Stimulated activated CD4-positive, alpha-beta T cell treated with anti-CD3 and anti-CD28 coated beads, Interleukin-15, amount 100 ng/mL, for 48 hours (primary cell): Measurements from ENCODE around the gene PHF23.
A peak's percentile ranks its signal among the peaks of the same experiment; 100 is the strongest.

Experiments used
- DNase-seq, 2 donors: peaks; one replicate each; pipeline ENCODE4 v3.0.0-alpha.2; 2020; ENCODE audit warnings: low read depth in 2 of 2

Gene PHF23

DNA sequence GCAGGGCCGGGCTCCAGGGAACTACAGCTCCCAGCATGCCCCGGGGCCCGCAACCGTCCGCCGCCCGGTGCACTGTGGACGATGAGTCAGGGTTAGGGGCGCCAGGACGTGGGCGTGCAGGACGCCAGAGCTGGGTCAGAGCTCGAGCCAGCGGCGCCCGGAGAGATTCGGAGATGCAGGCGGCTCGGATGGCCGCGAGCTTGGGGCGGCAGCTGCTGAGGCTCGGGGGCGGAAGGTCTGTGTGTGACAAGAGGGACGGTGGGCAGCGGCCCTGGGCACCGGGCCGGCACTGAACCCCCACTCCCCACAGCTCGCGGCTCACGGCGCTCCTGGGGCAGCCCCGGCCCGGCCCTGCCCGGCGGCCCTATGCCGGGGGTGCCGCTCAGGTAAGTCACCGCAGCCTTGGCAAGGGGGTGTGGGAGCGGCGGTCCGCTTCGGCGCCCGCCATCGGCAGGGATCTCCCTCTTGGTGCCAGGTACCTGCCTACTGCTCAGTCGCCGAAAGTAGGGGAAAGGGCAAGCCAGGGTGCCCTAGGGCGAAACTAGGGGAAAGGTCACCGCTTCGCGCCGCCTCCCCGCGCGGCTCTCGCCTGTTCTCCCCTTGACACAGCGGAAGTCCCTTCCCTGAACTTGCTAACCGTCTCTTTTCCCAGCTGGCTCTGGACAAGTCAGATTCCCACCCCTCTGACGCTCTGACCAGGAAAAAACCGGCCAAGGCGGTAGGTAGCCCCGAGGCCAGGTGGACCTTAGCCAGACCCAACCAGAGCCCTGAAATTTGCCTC, 19.3 kb downstream of the PHF23 start, which contains the start of the genes ACADVL and DLG4:
ACADVL (plus strand) TSS at position 127 of the 781 bp plus-strand sequence; CDS start at position 174, 47 bp downstream.
DLG4 (minus strand) TSS at position 25 of the 781 bp plus-strand sequence.
- peak; percentile 75 to 86 for DNase-seq

DNA sequence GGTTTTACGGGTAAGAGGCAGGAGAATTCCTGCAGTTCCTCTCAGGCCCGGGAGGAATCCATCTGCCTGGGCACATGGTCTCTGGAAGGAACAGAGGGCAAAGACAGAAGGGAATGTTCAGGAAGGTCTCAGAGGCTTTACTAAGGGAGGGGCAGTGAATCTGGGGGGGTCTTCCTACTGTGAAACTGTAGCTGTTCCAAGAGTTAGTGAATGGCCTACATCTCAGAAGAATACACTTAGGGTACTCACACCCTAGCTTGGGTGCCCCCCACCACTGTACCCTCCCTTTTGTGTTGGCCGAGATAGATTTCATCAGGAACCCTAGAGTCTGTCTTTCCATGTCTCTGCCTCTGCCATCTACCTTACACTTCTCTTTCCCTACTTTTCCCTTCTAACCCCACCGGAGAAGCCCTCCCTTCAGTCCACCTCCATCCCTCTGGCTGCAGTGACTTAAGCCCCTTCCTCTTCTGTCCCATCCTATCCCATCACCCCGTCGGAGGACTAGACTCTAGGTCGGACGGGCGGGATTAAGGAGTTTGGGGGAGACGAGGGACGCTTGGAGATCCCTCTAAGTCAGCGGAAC, 19.9 kb downstream of the PHF23 start:
- DNase-seq: no peak

DNA sequence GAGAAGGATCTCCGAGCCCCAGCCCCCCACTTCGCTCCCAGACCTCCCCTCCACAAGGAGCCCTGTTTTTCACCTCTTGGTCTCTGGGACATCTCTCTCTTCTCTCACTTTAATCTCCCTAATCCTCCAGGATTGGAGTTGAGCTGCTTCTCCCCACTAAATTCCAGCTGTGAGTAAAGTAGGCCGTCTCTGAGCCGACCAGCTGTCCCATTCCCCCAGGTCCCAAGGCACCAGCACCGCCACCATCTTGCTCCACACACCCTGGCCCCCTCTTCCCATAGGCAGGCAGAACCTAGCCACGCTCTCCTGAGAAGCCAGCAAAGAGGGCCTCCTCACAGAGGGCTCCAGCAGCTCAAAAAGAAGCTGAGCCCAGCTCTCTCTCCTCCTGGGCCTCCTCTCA, 20.5 kb downstream of the PHF23 start:
- DNase-seq: no peak

DNA sequence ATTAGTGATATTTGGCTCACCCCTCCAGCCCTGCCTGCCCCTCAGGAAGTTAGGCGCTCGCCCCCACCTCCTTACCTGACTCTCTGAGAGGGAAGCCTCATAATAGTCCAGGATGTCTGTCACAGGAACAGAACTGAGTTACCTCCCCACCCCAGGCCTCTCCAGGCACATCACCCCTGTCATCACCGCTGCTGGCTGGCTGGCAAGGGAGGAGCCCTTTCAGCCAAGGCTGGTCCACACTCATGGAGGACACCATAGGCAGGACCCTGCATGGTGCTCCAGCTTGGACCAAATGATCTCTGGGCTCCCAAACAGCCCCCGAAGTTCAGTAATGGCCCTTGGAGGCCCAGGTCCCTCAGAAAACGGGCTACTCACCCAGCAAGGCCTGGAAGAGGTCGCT, 21.1 kb downstream of the PHF23 start:
- no peak for DNase-seq

DNA sequence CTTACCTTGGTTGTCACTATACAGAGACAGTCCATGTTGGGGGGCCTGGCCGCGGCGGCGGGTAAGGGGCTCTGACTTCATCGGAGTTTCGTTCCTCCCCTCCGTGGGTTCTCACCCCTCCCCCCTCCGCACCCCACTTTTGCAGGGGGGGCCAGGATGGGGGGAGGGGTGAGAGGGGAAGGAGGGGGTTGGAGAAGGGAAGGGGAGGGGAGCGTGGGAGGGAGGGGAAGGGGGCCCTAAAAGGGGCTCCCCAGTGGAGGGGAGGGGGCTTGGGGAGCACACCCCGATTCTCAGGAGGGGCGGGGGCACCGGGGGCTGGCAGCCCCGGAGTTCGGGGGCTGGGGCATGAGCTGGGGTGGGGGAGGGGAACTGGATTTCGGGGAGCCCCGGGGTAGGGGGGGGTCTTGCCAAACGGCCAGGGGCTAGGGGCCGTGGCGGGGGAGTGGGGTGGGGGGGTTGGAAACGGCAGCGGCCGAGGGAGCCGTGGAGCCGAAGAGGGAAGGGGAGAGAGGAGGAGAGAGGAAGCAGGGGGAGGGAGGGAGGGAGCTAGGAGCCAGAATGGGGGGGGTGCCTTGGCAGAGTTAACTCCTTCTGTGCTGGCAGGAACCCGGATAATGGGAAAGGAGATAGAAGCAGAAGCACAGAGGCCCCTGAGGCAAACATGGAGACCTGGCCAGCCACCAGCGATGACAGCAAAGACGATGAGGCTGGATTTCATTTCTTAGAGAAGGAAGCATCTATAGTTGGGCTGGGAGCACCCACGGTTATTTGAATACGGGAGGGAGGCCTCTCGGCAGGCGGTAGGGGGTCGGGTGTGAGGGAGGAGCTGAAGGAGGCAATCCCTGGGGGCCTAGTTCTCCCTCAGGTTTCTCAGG, 21.9 kb downstream of the PHF23 start:
- DNase-seq: no peak

DNA sequence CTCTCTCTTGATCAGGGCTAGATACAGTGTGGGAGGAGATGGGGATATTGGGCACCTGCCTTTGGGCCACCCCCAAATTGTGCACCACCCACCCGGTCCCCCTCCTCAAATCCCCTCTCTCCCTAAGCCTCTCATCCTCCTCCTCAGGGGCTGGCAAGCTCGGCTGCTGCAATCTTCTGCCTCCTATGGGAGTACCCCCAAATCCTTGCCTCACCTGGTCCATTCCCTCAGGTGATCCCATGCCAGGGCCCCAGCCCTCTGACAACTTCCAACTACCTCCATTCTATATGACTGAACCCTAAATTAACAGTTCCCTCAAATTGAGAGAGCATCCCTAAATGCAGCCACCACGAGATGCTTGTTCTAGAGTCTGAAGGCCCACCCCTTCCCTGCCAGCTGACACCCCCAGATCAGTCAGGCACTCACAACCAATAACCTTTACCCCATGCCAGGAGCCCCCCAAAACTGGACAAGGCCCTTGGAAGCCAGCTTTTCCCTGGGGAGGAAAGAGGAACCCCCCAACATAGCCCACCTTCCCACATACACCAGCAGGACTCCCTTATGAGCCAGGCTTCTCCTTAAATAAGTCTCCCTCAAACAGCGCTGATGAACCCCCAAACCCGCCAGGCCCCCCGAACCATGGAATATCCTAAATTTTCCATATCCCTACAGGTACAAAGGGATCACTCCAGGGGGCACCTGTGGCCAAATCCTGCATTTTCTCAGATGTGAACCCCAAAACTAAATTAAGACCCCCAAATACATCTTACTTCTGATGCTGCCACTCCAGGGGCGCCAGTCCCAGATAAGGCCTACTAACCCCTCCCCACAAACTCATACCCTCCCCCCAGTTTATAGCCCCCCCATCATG, 22.8 kb downstream of the PHF23 start:
- DNase-seq: no peak

DNA sequence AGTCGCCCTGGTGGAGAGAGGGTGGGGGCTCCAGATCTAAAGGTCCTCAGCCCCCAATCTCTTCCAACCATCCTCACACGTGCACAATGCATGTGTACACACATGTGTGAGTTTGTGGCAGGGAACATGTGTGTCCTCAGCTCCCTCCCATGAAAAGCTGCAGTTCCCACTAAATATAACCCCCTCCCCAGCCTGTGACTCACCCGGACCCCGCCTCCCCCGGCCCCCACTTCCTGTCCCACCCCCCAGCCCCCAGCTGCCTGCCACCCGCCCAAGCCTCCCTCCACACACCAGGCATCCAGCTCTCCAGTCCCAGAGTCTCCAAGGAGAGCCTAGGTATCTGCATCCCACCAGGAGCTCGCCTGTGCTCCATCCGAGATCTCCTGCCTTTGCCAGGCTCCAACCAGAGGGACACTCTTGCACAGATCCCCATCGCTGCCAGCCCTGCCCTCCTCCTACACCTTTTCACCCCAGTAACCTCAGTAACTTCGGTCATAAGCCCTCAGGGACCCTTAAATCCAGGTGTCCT, 23.5 kb downstream of the PHF23 start:
- DNase-seq: no peak

DNA sequence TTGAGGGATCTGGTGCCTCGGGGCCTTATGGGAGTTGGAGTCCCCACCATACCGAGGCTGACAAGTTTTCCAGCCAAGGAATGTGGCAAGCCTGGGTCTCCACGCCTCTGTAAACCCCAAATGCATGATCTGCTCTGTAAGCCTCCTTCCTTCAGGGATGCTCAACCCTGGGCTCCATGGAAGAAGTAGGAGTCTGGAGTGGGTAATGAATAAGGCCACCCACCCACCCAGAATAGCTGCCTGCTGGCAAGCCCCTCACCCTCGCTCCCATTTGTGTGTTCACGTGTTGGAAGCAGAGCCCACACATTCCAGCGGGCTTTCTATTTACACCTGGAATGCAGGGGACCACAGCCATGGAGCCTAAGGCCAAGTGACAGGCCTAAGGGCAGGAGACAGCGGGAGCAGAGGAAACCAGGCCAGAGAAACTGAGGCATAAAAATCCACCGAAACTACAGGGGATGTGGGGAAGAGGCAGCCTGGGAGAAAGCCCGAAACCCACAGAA, 24.1 kb downstream of the PHF23 start:
- no peak for DNase-seq

DNA sequence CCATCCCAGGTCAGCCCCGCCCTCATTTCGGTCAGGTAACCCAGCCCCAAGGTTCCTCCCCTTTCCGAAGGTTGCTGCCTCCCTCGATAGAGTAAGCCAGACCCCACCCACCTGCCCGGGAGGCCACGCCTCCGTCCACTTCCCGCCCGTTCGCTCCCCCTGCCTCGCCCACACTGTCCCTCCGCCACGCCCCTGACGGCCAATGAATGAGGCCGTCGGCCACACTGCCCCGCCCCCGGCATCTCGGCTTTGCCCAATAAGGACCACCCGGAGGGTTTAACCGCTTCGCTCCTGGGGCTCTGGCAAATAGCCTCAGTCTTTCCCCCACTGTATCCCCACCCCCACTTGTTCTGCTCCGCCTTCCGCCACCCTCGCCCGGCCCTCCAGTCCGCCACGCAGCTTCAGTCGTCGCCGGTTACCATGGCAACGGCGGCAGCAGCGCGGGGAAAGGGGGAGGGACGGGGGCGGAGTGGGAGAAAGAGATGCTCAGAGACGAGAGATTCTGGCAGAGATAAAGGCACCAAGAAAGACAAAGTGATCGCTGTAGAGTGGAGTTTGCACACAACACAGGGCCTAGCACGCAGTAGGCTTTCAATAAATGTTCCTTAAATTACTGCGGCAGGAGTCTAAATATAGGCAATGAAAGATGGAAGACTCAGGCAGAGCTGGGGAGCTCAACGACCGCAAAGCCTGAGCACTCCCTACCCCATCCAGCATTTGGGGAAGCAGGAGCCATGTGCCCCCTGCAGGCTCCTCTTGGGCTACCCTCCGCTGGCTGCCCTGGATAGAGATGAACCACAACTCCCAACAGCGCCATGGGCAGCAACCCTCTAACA, 24.7 kb downstream of the PHF23 start:
- peak; percentile 100 for DNase-seq

DNA sequence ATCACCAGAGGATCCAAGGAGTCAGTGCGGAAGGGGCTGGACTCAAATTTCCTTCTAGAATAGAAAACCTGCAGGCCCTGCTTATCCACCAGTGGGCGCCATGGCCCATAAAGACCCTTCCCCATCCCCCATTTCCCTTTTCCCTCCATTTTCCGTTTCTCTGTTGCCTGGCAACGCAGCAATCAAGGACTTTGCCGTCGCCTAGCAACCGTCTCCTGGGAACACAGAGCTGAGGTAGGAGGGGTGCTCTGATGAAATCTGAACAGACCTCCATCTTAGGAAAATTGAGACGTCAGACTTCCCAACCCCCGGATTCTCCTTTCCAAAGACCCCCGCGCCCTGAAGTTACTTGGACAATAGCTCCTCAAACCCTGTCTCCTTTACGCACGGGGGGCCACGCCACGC, 25.4 kb downstream of the PHF23 start:
- peak in 1 of 2 donors; percentile 59 for DNase-seq

DNA sequence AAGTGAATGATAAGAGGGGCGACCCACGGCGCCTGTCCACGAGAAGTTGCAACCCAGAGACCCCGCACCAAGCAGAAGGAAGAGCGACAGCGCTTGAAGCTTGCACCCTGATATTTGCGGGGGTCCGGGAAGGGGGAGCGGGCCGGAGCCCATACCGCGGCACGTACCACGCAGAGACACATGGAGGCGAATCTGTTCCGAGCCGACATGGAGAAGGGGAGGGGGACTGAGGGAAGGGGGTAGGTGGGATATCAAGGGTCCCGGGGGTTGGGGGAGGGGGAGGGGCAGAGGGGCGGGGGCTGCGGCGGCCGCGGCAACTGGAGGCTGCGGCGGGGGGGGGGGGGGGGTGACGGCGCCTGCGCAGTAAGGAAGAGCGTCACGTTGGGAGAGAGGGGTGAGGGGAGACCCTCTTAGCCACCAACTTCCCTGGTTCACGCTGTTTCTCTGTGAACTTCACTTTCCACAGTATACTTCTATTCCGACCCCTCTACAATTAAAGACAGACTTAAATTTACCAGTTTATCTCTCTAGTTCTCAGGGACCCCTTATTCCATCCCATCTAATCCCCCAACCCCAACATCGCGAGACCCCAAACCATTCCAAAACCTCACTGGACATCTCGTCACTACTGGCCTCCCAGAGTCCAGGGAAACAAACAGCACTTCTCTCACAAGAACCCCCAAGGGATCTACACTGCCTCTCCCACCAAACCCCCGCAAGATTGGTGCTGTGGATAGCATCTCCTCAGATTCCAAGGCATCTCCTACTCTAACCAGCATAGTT, 27.6 kb downstream of the PHF23 start:
- no peak for DNase-seq

DNA sequence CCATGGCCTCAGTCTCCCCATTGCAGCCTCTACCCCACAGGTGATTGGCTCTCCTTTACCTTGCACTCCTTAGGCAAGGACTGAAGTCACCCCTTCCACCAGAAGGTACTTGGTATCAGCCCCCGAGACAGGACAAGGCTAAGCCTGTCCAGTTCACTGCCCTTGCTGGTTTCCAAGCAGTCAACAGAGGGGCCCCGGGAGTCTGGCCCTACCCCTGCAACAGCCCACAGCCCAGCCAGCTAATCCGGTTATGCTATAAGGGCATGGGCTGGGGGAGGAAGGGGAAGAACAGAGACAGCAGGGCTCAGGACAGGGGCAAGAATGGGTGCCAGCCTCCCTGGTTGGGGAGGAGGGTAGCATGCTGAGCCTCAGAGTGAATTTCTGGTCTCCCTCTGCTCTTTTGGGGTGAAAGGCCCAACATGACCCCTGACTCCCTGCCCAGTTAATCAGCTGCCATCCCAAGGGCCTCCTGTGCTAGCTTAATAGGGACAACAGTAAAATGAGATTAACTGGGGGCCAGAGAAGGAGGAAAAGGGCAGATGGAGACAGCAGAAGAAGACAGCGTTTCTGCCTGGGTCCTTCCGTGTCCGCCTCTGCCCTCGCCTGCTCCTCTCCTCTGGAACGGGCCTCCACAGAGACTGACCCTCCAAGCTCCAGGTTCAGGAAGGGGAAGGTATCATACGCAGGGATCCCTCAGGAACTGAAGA, 30.4 kb downstream of the PHF23 start:
- DNase-seq: no peak

DNA sequence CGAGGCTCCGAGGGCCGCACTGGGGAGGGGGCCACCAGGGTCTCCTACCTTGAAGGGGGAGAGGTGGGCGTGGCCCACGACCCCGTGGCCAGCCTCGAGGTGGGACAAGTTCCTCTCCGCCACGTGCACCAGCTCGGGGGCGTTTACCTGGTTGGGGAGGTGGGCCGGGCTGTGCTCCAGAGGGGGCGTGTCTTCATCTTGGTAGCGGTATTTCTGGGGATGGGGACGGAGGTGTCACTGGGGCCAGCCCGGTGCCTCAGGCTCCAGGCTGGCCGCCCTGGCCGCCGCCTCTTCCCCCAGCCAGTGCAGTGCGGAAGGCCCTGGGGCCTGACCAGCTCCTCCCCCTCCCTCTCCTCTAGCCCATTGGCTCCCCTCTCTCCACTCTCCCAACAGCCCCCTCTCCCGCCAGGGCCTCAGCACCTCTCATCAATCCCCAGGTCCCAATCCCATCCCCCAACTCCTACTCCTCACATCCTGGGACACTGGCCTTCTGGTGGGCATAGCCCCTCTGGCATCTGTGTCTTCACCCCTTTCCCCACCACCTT, 31.2 kb downstream of the PHF23 start:
- no peak for DNase-seq

DNA sequence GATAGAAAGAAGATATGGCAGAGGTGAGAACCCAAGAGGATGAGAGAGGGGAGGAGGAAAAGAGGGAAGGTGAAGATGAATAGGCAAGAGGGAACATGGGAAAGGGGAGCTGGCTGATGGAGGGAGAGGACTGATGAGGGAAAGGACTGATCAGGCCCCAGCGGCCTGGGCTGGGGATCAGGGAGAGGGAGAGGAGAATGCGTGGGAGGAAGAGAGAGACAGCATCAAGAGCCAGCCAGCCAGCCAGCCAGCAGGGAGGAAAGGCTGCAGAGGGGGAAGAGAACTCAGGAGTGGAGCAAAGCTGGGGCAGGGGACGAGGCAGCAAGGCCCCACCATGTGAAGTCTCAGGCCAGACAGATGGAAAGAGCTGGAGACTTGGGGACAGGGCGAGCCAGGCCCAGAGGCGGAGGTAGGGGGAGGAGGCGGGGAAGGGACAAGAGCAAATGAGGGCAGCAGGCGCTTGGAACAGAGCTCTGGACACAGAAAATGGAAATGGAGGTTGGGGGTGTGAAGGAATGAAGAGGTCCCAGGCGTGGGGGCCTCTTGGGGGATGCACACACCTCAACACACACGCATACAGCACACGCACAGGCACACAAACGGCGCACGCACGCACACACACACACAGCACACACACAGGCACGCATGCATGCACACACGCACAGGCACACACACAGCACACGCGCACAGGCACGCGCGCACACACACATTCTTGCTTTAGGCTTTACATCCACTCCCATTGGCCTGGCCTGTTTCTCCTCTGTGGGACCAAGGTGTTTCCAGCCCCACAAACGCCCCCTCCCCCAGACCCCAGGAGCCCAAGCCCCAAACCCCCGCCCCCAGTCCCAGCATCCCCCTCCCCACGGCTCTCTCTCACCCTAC, 31.9 kb downstream of the PHF23 start:
- DNase-seq: no peak

DNA sequence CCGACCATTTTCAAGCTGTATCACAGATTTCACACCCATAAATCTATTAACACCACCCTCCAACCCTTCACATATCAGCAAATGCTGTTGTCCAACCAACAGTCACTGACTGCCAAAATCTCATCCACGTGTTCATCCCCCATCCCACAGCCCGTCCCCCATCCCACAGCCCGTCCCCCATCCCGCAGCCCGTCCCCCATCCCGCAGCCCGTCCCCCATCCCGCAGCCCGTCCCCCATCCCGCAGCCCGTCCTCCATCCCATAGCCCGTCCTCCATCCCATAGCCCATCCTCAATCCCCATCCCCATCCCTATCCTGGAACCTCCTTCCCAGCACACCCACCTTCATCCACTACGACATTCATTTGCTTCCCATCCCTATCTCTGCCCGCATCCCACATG, 33.7 kb downstream of the PHF23 start:
- DNase-seq: no peak

DNA sequence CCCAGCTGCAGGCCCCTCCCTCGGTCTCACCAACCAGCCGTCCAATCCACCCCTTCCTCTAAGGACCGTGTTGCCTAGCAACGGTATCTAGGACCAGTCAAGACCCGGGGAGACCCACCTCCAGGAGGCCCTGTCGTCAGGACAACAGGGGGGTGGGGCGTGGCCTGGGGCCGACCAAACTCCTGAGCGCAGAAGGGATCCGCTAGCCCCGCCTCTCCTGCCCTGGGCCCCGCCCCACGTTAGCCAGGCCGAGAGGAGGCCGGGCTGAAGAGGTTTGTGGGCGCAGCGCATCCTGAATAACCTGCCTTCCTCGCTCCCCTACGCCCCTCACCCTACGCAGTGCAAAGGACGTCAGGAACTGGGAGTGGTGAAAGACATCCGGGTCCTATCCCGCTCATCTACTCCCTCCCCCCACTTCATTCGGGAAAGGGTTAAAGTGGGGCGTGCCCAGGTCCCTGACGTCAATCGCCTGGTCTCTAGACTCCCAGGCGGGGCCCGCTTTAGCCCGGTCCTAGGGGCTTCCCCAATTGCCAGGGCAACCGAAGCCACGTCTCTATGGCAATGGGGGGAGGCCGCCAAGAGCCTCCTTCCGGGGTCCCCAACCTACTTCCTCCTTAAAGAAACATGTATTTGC, 34.3 kb downstream of the PHF23 start:
- peak; percentile 75 to 86 for DNase-seq

DNA sequence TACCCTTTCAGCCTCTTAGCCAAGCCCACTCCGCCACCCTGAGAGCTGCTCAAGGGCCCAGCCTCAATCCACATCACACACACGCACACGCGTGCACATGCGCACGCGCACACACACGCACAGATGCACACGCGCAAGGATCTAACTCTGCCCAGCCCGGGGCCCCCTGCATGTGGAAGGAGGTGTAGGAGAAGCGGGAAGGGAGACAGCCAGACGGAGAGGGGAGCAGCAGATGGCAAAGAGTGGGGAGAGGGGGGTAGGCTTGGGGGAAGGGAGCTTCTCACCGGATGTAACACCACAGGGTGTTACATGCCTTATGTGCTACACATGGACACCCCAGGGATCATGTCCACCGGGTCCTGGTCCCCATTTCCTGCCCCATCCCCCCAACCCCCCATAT, 34.9 kb downstream of the PHF23 start:
- DNase-seq: no peak
